Keratinocyte (primary cell): ENCODE results near the gene PBX2.

Source experiments
- EZH2 ChIP-seq: IDR thresholded peaks from one replicate; pipeline ENCODE4 v1.6.1; 2012; ENCODE audit warnings: inconsistent platforms, mild to moderate bottlenecking, low read length, moderate library complexity
- TF ChIP-seq, protein P1 (sequence below), 3 experiments: IDR thresholded peaks in 1 of 3; conservative IDR thresholded peaks in 1 of 3; optimal IDR thresholded peaks in 1 of 3; 2 replicates in 2 of 3; 3 replicates in 1 of 3; pipeline versions ENCODE3 to v1.5.1; 2011; ENCODE audit warnings: low read length in 3 of 3, mild to moderate bottlenecking in 3 of 3, moderate library complexity in 2 of 3, control low read depth in 1 of 3, inconsistent platforms in 1 of 3; ENCODE audit not compliant: insufficient read depth in 2 of 3; ENCODE audit errors: extremely low read depth in 1 of 3

DNA sequence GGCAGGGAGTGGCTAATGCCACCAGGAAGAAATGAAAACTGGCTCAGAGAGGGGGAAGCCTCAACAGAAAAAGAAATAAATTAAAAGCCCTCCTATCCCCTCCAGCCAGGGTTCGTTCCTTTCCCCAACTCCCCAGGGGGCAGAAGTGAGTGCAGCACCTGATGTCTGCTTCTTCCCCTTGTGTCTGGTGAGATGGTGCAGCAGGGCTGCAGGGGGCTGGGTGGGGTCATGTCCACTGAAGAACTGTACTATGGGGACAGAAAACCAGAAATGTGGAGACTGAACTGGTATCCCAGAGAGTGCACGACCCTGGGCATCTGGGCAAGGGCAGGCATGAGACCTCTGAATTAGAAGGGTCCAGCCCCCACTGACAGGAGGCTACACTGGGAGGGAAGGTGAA lies 21.7 kb downstream of the PBX2 start:
- TF ChIP-seq EZH2 = no peak
- TF ChIP-seq, protein P1, sequence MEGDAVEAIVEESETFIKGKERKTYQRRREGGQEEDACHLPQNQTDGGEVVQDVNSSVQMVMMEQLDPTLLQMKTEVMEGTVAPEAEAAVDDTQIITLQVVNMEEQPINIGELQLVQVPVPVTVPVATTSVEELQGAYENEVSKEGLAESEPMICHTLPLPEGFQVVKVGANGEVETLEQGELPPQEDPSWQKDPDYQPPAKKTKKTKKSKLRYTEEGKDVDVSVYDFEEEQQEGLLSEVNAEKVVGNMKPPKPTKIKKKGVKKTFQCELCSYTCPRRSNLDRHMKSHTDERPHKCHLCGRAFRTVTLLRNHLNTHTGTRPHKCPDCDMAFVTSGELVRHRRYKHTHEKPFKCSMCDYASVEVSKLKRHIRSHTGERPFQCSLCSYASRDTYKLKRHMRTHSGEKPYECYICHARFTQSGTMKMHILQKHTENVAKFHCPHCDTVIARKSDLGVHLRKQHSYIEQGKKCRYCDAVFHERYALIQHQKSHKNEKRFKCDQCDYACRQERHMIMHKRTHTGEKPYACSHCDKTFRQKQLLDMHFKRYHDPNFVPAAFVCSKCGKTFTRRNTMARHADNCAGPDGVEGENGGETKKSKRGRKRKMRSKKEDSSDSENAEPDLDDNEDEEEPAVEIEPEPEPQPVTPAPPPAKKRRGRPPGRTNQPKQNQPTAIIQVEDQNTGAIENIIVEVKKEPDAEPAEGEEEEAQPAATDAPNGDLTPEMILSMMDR (optimal IDR thresholded peaks at IDR 0.05 in 1 of 3, IDR thresholded peaks at IDR 0.05 in 1 of 3, conservative IDR thresholded peaks at IDR 0.05 in 1 of 3; ENCODE audit: extremely low read depth in 1 of 3, insufficient read depth in 2 of 3, low read length in 3 of 3) = no peak
